ENCODE data around the gene AOC2.
"Not testable (repeated sequence)": the region's sequence is repeated elsewhere in the genome, so short reads cannot be mapped to it uniquely, and the experiment has no call there.

- TF ChIP-seq, protein P1, sequence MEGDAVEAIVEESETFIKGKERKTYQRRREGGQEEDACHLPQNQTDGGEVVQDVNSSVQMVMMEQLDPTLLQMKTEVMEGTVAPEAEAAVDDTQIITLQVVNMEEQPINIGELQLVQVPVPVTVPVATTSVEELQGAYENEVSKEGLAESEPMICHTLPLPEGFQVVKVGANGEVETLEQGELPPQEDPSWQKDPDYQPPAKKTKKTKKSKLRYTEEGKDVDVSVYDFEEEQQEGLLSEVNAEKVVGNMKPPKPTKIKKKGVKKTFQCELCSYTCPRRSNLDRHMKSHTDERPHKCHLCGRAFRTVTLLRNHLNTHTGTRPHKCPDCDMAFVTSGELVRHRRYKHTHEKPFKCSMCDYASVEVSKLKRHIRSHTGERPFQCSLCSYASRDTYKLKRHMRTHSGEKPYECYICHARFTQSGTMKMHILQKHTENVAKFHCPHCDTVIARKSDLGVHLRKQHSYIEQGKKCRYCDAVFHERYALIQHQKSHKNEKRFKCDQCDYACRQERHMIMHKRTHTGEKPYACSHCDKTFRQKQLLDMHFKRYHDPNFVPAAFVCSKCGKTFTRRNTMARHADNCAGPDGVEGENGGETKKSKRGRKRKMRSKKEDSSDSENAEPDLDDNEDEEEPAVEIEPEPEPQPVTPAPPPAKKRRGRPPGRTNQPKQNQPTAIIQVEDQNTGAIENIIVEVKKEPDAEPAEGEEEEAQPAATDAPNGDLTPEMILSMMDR (IDR thresholded peaks at IDR 0.05) = not testable (repeated sequence)
- TF ChIP-seq EP300 (IDR thresholded peaks at IDR 0.05; ENCODE audit: low read depth); POLR2A (IDR thresholded peaks at IDR 0.05): not testable (repeated sequence)
- TF ChIP-seq POLR2AphosphoS5 (IDR thresholded peaks at IDR 0.05) = peak in 2 of 3 donors; percentile 17 to 25
These were observed 7.2 kb downstream of the AOC2 start for GRCh38 chr17:42851371-42852240.
